ENCODE data around the gene SLC44A3. TPM values are rescaled to one million over a fixed set of nuclear protein-coding genes. Genes with fewer than 3 reads are reported as not detected.

Gene SLC44A3
- total and polyA plus RNA-seq, 2 of the 13 experiments (the other 11 are each of a cell fraction or from before 2014, with no cell fraction given), result 6.8 to 14.1 TPM

GRCh38 chr1:94912263-94913184 lies 92.4 kb downstream of the SLC44A3 start:
- H3K9ac ChIP-seq (ENCODE audit: insufficient read depth, low read depth, low read length), result no peak overlapping the region
- POLR2A ChIA-PET, result no interaction called here
- H3K4me3 ChIP-seq (replicated peaks in 1 of 3; ENCODE audit: insufficient read depth in 1 of 3, low read depth in 2 of 3, low read length in 3 of 3), result no peak overlapping the region
- ATAC-seq (peak; percentile 72), FAIRE-seq (no peak), DNase-seq (ENCODE audit: low spot score) (no peak)
- in situ Hi-C loops (cut with HindIII; ENCODE audit: extremely low pct_ligation_motif_present, low pct_unique_long_range_greater_than_20kb), result no loop called here
- TF ChIP-seq SRF (IDR thresholded peaks at IDR 0.05; ENCODE audit: low read depth, low read length) (peak; percentile 87), CREBL2 (CRISPR knock-in tag; IDR thresholded peaks at IDR 0.05; ENCODE audit: borderline replicate concordance) (no peak), MED8 (CRISPR knock-in tag; IDR thresholded peaks at IDR 0.05; ENCODE audit: insufficient replicate concordance) (no peak)
- peaks cover 45% of the 10 kb centered on the region for H3K4me1 ChIP-seq (ENCODE audit: insufficient read depth, low read length)
- H3K4me2 ChIP-seq (ENCODE audit: low read depth, low read length), result peak overlapping the region; percentile 15; the same call in 1 of the 2 replicates
- no TSS peak for BruUV-seq (replicated peaks)
- peaks cover 55% of the 10 kb centered on the region for H4K20me1 ChIP-seq (ENCODE audit: insufficient read depth, low read length)
- peaks cover 97% of the 10 kb centered on the region for H3K79me2 ChIP-seq (ENCODE audit: insufficient read depth, low read length)
- H2AFZ ChIP-seq (ENCODE audit: low read length), result no peak overlapping the region
- no peaks in the 10 kb centered on the region for H3K9me3 ChIP-seq (ENCODE audit: low read length)
- peaks cover 2 to 15% of the 10 kb centered on the region in 2 experiments; a peak in 4 of 5 replicates for H3K36me3 ChIP-seq (replicated peaks in 1 of 2; ENCODE audit: control insufficient read depth in 1 of 2, insufficient read depth in 2 of 2, low read length in 2 of 2)
- WGBS (ENCODE audit: low lambda C conversion rate), result 86% methylated on average over 7 of the region's 9 CpGs
- CTCF ChIA-PET (ENCODE audit: low intra/inter-chr PET ratio, low total read pairs), result no interaction called here
- intact Hi-C loops (cut with micrococcal nuclease; ENCODE audit: unreplicated experiment), result no loop called here
- H3K27me3 ChIP-seq (ENCODE audit: control insufficient read depth in 1 of 2, insufficient read depth in 2 of 2, low read length in 2 of 2), result no peaks in the 10 kb centered on the region
- peak overlapping the region; percentile 19 for H3K27ac ChIP-seq (ENCODE audit: extremely low read length, insufficient read depth, low read length)

DNA sequence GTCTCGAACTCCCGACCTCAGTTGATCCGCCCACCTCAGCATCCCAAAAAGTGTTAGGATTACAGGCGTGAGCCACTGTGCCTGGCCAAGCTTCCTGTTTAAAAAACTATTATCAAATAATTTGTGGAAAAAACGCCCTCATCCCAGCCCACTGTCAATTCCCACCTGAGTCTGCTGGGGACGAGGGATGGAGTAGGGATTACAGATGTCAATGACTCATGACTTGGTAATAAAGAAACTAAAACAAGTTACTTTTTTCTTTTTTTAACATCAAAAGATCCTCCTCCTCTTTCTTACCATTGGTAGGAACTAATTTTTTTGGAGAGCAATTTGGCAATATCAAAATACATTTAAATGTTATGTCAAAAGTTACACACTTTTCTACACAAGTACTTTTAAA lies 97.1 kb downstream of the SLC44A3 start:
- POLR2A ChIA-PET, result no interaction called here

More for the DNA sequence above, 97.1 kb downstream of the SLC44A3 start:
- Histone ChIP-seq H3K4me2 (ENCODE audit: low read depth, low read length) (no peak overlapping the region), H3K4me1 (ENCODE audit: insufficient read depth, low read length) (peaks cover 63% of the 10 kb centered on the region), H3K4me3 (replicated peaks in 1 of 3; ENCODE audit: insufficient read depth in 1 of 3, low read depth in 2 of 3, low read length in 3 of 3) (no peak overlapping the region), H4K20me1 (ENCODE audit: insufficient read depth, low read length) (peaks cover 80% of the 10 kb centered on the region), H3K9ac (ENCODE audit: insufficient read depth, low read depth, low read length) (no peak overlapping the region), H3K79me2 (ENCODE audit: insufficient read depth, low read length) (peaks cover 99% of the 10 kb centered on the region), H3K9me3 (ENCODE audit: low read length) (no peaks in the 10 kb centered on the region), H3K36me3 (replicated peaks in 1 of 2; ENCODE audit: control insufficient read depth in 1 of 2, insufficient read depth in 2 of 2, low read length in 2 of 2) (peaks cover 0 to 15% of the 10 kb centered on the region in 2 experiments; a peak in 3 of 5 replicates), H3K27ac (ENCODE audit: extremely low read length, insufficient read depth, low read length) (no peak overlapping the region), H2AFZ (ENCODE audit: low read length) (no peak overlapping the region), H3K27me3 (ENCODE audit: control insufficient read depth in 1 of 2, insufficient read depth in 2 of 2, low read length in 2 of 2) (no peaks in the 10 kb centered on the region)
- in situ Hi-C loops (cut with HindIII; ENCODE audit: extremely low pct_ligation_motif_present, low pct_unique_long_range_greater_than_20kb) (no loop called here), intact Hi-C loops (cut with micrococcal nuclease; ENCODE audit: unreplicated experiment) (no loop called here)
- FAIRE-seq (no peak), DNase-seq (ENCODE audit: low spot score) (no peak), ATAC-seq (no peak)
- BruUV-seq (replicated peaks), result no TSS peak
- no peak for TF ChIP-seq THAP9 (CRISPR knock-in tag; IDR thresholded peaks at IDR 0.05; ENCODE audit: borderline replicate concordance)
- TF ChIP-seq ZNF549 (CRISPR knock-in tag; IDR thresholded peaks at IDR 0.05), result no peak
- no peak for TF ChIP-seq STAT5B (CRISPR knock-in tag; IDR thresholded peaks at IDR 0.05)
- no peak for TF ChIP-seq NKX3-1 (CRISPR knock-in tag; IDR thresholded peaks at IDR 0.05)
- no peak for TF ChIP-seq IRF9 (CRISPR knock-in tag; IDR thresholded peaks at IDR 0.05; ENCODE audit: borderline replicate concordance)
- TF ChIP-seq, protein P1, sequence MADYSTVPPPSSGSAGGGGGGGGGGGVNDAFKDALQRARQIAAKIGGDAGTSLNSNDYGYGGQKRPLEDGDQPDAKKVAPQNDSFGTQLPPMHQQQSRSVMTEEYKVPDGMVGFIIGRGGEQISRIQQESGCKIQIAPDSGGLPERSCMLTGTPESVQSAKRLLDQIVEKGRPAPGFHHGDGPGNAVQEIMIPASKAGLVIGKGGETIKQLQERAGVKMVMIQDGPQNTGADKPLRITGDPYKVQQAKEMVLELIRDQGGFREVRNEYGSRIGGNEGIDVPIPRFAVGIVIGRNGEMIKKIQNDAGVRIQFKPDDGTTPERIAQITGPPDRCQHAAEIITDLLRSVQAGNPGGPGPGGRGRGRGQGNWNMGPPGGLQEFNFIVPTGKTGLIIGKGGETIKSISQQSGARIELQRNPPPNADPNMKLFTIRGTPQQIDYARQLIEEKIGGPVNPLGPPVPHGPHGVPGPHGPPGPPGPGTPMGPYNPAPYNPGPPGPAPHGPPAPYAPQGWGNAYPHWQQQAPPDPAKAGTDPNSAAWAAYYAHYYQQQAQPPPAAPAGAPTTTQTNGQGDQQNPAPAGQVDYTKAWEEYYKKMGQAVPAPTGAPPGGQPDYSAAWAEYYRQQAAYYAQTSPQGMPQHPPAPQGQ (CRISPR knock-in tag; IDR thresholded peaks at IDR 0.05; ENCODE audit: borderline replicate concordance), result no peak
- CTCF ChIA-PET (ENCODE audit: low intra/inter-chr PET ratio, low total read pairs), result no interaction called here
- 98% methylated on average over 6 of the region's 6 CpGs for WGBS (ENCODE audit: low lambda C conversion rate)

Measured in HepG2 (cell line).